Cerebellar nuclear complex (tissue), 1 donor: ENCODE data around the gene PTMS.

Source experiments
- DNase-seq, 2 experiments: peaks; one replicate each; lab custom pipeline; 2025; lab: John Stamatoyannopoulos, UW

PTMS gene

GRCh38 chr12:6788972-6789924 lies 23.1 kb downstream of the PTMS start, which contains the start of gene CD4:
Gene CD4 (plus strand): TSS chr12:6789528. CDS start chr12:6800139, 10,611 bp downstream.
- DNase-seq: no peak

GRCh38 chr12:6790496-6791150 lies 24.5 kb downstream of the PTMS start:
- no peak for DNase-seq

- DNase-seq: no peak
Observed at GRCh38 chr12:6791931-6792520, 25.9 kb downstream of the PTMS start.

GRCh38 chr12:6792522-6793201 lies 26.5 kb downstream of the PTMS start:
- no peak for DNase-seq

GRCh38 chr12:6795088-6795487 lies 28.9 kb downstream of the PTMS start:
- no peak for DNase-seq

- DNase-seq: no peak
Observed at GRCh38 chr12:6796576-6796975, 30.4 kb downstream of the PTMS start.

- DNase-seq: no peak
Observed at GRCh38 chr12:6799147-6799546, 33.0 kb downstream of the PTMS start.

GRCh38 chr12:6807170-6807569 lies 41.0 kb downstream of the PTMS start:
- no peak for DNase-seq

- DNase-seq: no peak
Observed at GRCh38 chr12:6809056-6809455, 42.9 kb downstream of the PTMS start.

- no peak for DNase-seq
Observed at GRCh38 chr12:6810758-6811157, 44.6 kb downstream of the PTMS start.

- no peak for DNase-seq
Observed at GRCh38 chr12:6813363-6813762, 47.2 kb downstream of the PTMS start.

- no peak for DNase-seq
Observed at GRCh38 chr12:6816598-6816997, 50.4 kb downstream of the PTMS start.

- DNase-seq: no peak
Observed at GRCh38 chr12:6817098-6817497, 50.9 kb downstream of the PTMS start.

- no peak for DNase-seq
Observed at GRCh38 chr12:6817662-6818157, 51.5 kb downstream of the PTMS start.

- DNase-seq: no peak
Observed at GRCh38 chr12:6818222-6818621, 52.1 kb downstream of the PTMS start.

- DNase-seq: no peak
Observed at GRCh38 chr12:6818645-6819044, 52.5 kb downstream of the PTMS start.

- no peak for DNase-seq
Observed at GRCh38 chr12:6819106-6820030, 53.2 kb downstream of the PTMS start.

- DNase-seq: peak in 1 of 2 experiments; percentile 18
Observed at GRCh38 chr12:6820166-6820565, 54.0 kb downstream of the PTMS start.
